GM20000 (cell line): ENCODE results near the gene PPP1R10.
A peak's percentile ranks its signal among the peaks of the same experiment; 100 is the strongest.

ENCODE experiments used
- DNase-seq: peaks from one replicate; pipeline ENCODE4 v3.0.0; 2012; ENCODE audit warnings: low spot score
- CTCF ChIP-seq: IDR thresholded peaks from 2 replicates; pipeline ENCODE4 v1.5.1; 2012; ENCODE audit warnings: mild to moderate bottlenecking, control low read depth; ENCODE audit errors: extremely low read depth, missing control alignments

Gene PPP1R10

GRCh38 chr6:30560930-30561329, 56.1 kb downstream of the PPP1R10 start:
- no peak for TF ChIP-seq CTCF
- no peak for DNase-seq

DNA sequence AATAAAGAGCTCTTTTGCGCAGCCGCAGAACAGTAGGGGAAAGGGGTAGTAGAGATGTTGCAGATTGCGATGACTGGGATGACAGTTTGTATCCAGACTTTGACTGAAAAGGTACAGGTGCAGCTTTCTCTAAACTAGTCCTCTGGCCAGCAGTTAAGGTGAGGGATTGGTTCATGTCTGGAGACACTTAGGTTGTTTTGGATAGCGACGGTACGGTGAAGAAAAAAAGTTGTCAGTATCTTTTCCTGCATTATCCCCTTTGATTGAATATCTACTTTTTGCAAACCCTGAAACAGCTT, 59.4 kb downstream of the PPP1R10 start:
- DNase-seq: peak; percentile 52
- no peak for TF ChIP-seq CTCF

GRCh38 chr6:30556906-30557682, 59.9 kb downstream of the PPP1R10 start, which contains the start of gene PRR3:
TSS of gene PRR3 (plus strand) at chr6:30557295. CDS start at chr6:30557345, 50 bp downstream.
- DNase-seq: peak; percentile 89
- no peak for TF ChIP-seq CTCF

- peak; percentile 92 for DNase-seq
- no peak for TF ChIP-seq CTCF
Observed at GRCh38 chr6:30556066-30556905, 60.8 kb downstream of the PPP1R10 start, which contains the start of gene GNL1. TSS of gene GNL1 (minus strand) at chr6:30556489. CDS start at chr6:30556203, 286 bp downstream.

DNA sequence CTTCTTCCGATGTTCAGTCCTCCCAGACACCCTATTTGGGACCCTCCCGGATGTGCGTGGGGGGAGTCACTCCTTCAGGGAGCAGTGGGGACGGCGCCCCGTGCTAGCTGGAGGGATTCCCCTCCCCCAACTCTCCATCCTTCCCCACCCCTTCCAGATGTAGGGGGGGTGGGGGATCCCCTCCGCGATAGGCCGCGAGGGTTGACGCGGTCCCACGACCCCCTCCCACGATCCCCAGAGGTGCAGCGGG, 61.3 kb downstream of the PPP1R10 start:
- no peak for TF ChIP-seq CTCF
- DNase-seq: no peak

DNA sequence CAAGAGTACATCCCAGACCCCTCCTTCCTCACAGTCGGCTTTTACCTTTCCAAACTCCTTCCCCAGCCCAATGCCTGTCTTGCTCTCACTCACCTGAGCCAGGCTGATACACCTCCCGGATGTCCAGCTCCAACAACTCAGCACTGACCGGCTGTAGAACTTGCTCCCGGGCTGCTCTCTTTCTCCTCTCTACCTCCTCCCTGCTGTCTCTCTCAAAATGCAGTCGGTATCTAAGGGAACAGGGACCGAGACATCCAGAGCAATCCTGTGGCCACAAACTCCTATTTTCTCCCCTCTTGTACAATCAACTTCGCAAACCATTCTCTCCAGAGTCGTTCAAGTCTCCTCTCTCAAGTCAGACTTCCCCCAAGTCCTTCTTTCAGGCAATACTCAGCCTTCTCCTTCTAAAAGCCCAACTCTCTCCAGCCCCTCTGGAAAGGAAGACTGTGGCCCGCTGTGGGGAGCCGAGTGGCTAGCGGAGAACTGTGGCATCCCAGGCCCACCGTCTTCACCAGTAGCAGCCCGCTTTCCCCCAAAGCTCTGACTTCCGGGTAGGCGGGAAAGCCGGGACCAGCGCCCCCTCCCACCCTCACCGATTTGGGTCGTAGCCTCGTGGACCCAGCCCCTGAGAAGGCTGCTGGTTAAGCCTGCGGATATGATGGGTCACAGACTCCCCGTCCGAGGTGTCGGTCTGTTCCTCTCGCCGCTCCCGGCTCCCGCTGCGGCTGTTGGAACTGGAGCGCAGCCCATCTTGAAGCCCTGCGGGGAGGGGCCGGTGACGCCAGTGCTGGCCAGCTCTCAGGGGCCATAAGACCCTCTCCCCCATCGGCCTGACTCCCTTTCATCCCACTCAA, 61.9 kb downstream of the PPP1R10 start:
- no peak for DNase-seq
- no peak for TF ChIP-seq CTCF
